Stimulated activated naive CD8-positive, alpha-beta T cell treated with anti-CD3 and anti-CD28 coated beads, Interleukin-15, amount 100 ng/mL, for 72 hours (primary cell): ENCODE data around the gene ASGR2.
"Not testable (repeated sequence)": the region's sequence is repeated elsewhere in the genome, so short reads cannot be mapped to it uniquely, and the experiment has no call there.

Experiments used
- ATAC-seq: fragments of 150-1000 bp; cut with Tn5 transposase; 2 replicates; pipeline ENCODE4 v1.10.0; 2021; ENCODE audit warnings: mild to moderate bottlenecking, moderate library complexity
- DNase-seq, 2 donors: peaks; one replicate each; pipeline ENCODE4 v3.0.0; 2021 to 2022
- H3K27ac Mint-ChIP-seq, 2 donors: one replicate each; pipeline ENCODE4 v1.8.0; 2022; ENCODE audit warnings: mild to moderate bottlenecking in 2 of 2, mixed read lengths in 2 of 2, moderate library complexity in 2 of 2
- H3K27me3 Mint-ChIP-seq: one replicate; pipeline ENCODE4 v1.8.0; 2022; ENCODE audit warnings: mixed read lengths
- H3K4me1 Mint-ChIP-seq: one replicate; pipeline ENCODE4 v1.8.0; 2022; ENCODE audit warnings: mild to moderate bottlenecking, mixed read lengths
- H3K4me3 Mint-ChIP-seq, 2 donors: one replicate each; pipeline ENCODE4 v1.8.0; 2022; ENCODE audit warnings: mild to moderate bottlenecking in 2 of 2, mixed read lengths in 2 of 2, moderate library complexity in 1 of 2
- H3K9me3 Mint-ChIP-seq, 2 donors: one replicate each; pipeline ENCODE4 v1.8.0; 2022; ENCODE audit warnings: mixed read lengths in 2 of 2

Gene ASGR2

DNA sequence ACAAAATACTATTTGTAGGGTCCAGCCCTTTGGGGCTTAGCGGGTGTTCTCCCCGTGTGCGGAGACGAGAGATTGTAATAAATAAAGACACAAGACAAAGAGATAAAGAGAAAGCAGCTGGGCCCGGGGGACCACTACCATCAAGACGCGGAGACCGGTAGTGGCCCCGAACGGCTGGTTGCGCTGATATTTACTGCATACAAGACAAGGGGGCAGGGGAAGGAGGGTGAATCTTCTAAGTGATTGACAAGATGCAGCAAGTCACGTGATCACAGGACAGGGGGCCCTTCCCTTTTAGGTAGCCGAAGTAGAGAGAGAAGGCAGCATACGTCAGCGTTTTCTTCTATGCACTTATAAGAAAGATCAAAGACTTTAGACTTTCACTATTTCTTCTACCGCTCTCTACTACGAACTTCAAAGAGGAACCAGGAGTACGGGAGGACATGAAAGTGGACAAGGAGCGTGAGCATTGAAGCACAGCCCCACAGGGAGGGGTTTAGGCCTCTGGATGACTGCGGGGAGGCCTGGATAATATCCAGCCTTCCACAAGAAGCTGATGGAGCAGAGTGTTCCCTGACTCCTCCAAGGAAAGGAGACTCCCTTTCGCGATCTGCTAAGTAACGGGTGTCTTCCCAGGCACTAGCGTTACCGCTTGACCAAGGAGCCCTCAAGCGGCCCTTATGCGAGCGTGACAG, 23.2 kb downstream of the ASGR2 start:
- not testable (repeated sequence) for H3K9me3 Mint-ChIP-seq, ATAC-seq, H3K27ac Mint-ChIP-seq, H3K4me3 Mint-ChIP-seq
- peaks cover 13% of the 10 kb centered on the region for H3K4me1 Mint-ChIP-seq
- H3K27me3 Mint-ChIP-seq: peaks cover 33% of the 10 kb centered on the region
- DNase-seq: peak; percentile 16 to 17

DNA sequence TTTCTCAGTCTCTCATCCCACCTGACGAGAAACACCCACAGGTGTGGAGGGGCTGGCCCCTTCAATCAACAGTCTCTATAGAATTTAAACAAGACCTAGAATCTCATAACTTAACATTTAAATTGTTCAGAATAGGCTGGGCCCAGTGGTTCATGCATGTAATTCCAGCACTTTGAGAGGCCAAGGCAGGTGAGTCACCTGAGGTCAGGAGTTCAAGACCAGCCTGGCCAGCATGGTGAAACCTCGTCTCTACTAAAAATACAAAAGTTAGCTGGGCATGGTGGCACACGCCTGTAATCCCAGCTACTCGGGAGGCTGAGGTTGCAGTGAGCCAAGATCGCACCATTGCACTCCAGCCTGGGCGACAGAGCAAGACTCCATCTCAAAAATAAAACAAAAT, 25.1 kb downstream of the ASGR2 start:
- Mint-ChIP-seq H3K27ac (peak overlapping the region in 1 of 2 donors; percentile 89), H3K27me3 (peaks cover 33% of the 10 kb centered on the region)
- ATAC-seq, H3K4me1 Mint-ChIP-seq, H3K9me3 Mint-ChIP-seq, DNase-seq, H3K4me3 Mint-ChIP-seq: not testable (repeated sequence)

DNA sequence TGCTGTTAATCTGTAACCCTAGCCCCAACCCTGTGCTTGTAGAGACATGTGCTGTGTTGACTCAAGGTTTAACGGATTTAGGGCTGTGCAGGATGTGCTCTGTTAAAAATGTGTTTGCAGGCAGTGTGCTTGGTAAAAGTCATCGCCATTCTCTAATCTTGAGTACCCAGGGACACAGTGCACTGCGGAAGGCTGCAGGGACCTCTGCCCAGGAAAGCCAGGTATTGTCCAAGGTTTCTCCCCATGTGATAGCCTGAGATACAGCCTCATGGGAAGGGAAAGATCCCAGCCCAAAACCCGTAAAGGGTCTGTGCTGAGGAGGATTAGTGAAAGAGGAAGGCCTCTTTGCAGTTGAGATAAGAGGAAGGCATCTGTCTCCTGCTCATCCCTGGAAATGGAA, 26.2 kb downstream of the ASGR2 start:
- peak overlapping the region in 1 of 2 donors; percentile 81 for H3K27ac Mint-ChIP-seq
- not testable (repeated sequence) for H3K9me3 Mint-ChIP-seq, H3K4me3 Mint-ChIP-seq, DNase-seq, ATAC-seq, H3K4me1 Mint-ChIP-seq
- peaks cover 37% of the 10 kb centered on the region for H3K27me3 Mint-ChIP-seq

DNA sequence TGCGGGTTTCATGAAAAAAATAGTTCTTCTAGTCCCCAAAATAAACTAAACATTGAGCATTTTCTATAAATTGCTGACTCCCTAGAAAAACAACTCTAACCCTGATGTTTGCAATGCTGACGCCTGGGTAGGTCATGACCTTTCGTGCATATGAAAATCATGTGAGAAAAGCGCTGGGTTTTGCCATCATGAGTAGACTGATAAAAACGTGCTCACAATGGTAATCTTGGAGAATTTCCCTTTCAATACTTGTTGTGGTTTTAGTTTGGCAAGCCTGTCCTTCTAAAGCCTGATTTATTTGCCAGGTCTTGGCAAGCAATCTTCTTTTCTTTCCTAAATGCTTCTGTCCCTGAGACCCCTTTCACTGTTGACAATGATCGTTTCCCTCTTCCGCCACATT, 30.5 kb downstream of the ASGR2 start:
- peaks cover 23% of the 10 kb centered on the region for H3K4me1 Mint-ChIP-seq
- no peaks in the 10 kb centered on the region for H3K9me3 Mint-ChIP-seq
- H3K27ac Mint-ChIP-seq: no peak overlapping the region
- H3K4me3 Mint-ChIP-seq: no peak overlapping the region
- DNase-seq (no peak), ATAC-seq (no peak)
- peaks cover 46% of the 10 kb centered on the region for H3K27me3 Mint-ChIP-seq

DNA sequence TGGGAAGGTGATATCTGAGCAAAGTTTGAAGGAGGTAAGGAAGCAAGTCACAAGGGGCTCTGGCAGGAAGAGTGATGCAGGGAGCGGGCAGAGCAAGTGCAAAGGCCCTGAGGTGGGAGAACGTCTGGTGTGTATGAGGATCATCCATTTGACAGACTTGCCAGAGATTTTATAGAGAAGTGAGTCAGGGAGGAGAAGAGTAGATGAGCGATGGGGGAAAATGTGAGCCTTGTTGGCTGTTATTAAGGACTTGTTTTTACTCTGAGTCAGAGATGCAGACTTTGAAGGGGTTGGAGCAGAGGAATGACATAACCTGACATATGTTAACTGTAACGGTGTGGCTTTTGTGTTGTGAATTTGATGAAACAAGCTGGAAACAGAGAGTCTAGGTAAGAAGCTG, 31.0 kb downstream of the ASGR2 start:
- Mint-ChIP-seq H3K4me1 (peaks cover 23% of the 10 kb centered on the region), H3K27me3 (peaks cover 41% of the 10 kb centered on the region), H3K4me3 (no peak overlapping the region), H3K27ac (no peak overlapping the region), H3K9me3 (no peaks in the 10 kb centered on the region)
- no peak for ATAC-seq
- no peak for DNase-seq

DNA sequence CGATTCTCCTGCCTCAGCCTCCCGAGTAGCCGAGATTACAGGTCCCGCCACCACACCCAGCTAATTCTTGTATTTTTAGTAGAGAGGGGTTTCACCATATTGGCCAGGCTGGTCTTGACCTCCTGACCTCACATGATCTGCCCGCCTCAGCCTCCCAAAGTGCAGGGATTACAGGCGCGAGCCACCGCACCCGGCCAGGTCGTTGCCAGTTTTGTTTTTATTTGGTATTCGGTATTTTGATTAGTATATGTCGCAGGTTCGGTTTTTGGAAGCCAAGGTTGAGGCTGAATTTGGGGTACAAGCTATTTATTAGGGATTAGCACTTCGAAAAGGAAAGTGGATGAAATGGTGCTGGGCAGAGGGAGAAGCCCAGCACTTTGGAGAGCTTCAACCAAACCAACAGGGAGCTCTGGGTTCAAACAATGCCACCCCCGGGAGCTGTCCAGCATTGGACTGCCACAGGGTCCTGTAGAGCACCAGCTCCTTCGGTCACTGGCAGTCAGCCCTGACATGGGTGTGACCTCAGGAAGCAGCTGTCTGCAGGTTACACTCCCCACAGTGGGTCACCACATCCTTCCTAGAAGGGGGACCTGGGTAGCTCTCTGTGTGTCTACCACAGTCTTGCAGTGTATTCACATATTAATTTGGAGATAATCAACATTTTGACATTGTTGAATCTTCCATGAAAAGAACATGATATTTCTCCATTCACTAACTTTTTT, 33.1 kb downstream of the ASGR2 start:
- H3K4me1 Mint-ChIP-seq: peaks cover 23% of the 10 kb centered on the region
- no peak overlapping the region for H3K4me3 Mint-ChIP-seq
- DNase-seq: peak in 1 of 2 donors; percentile 39
- peak; percentile 94 for ATAC-seq
- H3K9me3 Mint-ChIP-seq: no peaks in the 10 kb centered on the region
- peak overlapping the region in 1 of 2 donors; percentile 21 for H3K27ac Mint-ChIP-seq
- H3K27me3 Mint-ChIP-seq: peaks cover 29% of the 10 kb centered on the region

DNA sequence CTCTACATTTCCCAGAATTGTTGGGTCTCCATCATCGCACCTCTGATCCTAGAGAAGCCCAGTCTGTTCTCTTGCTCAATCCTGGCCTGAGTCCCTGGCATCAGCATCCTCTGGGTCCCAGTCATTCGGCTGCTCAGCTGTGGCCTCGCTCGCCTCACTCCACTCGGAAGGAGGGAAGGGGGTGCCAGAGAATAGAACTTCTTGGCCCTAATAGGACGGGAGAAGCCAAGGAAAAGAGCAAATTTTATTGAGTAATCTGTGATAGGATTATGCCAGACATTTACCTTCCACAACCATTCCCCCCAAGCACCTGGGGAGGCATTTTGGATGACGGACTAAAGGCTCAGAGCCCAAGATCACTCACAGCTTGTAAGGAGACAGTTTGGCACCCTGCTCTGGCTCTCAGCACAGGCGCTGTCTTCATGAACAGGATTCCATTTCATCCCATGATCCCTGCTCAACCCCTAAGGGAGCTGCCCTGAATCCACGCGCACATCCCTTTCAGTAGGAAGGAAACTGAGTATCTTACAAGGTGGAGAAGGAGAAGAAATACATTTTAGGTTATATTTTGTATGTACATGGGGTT, 34.1 kb downstream of the ASGR2 start:
- DNase-seq (no peak), ATAC-seq (no peak)
- Mint-ChIP-seq H3K9me3 (no peaks in the 10 kb centered on the region), H3K27me3 (peaks cover 22% of the 10 kb centered on the region), H3K27ac (peak overlapping the region in 1 of 2 donors; percentile 1), H3K4me3 (no peak overlapping the region), H3K4me1 (peaks cover 23% of the 10 kb centered on the region)

DNA sequence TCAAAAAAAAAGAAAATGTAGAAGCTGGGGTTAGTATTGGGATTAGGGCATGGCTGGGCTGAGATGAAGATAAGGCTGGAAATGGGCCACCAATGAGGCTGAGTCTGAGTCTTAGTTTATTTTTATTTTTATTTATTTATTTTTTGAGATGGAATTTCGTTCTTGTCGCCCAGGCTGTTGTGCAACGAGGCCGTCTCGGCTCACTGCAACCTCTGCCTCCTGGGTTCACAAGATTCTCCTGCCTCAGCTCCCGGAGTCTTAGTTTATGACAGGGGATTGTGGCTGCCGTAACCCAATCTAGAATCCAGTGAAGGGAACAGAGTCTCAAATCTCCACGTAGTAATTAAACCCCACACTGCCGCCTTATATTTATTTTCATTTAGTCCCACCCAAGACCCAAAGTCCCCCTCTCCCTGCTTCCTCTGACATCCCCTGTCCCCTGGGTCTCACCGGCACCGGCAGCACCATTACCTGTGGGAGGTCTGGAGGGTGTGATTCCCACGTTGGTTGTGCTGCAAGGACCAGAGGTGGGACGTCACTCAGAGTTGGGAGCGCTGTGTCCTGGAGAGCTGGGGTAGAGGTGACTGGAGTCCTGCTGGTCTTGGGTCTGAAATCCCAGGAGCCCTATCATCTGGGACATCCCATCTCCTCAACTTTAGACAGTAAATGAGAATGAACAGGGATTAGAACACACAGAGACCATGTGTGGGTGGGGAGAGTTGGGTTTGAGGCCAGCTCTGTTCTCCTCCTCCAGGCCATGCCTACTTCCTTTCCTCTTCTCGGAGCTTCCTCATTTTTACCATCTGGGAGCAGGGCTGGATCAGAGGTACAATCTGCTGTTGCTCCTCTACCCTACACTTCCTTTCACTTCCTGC, 34.8 kb downstream of the ASGR2 start, which contains the start of gene CLEC10A:
CLEC10A (minus strand) TSS at position 671 of the 875 bp plus-strand sequence. CDS start 1,439 bp downstream, outside the sequence.
- Mint-ChIP-seq H3K9me3 (no peaks in the 10 kb centered on the region), H3K4me1 (peaks cover 23% of the 10 kb centered on the region), H3K4me3 (no peak within 1 kb of the TSS), H3K27ac (peak within 1 kb of the TSS in 1 of 2 donors; percentile 1), H3K27me3 (peaks cover 22% of the 10 kb centered on the region)
- no peak for ATAC-seq
- no peak for DNase-seq

DNA sequence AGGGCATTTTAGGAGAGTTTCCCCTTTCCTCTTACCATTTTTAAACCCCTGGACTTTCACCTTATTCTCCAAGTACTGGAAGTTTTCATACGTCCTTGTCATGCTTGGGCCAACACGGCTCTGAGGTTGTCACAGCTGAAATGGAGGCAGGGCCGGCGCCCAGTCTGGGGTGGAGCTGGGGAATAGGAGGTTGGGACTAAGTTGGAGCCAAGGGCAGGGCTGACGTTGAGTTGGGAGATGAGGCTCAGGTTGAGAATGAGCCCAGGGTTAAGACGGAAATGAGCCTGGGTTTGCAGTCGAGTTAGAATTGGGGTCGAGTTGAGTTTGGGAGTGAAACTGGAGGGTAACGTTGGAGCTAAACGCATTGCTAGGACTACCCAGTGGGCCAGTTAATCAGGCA, 35.9 kb downstream of the ASGR2 start:
- peaks cover 12% of the 10 kb centered on the region for H3K27me3 Mint-ChIP-seq
- H3K27ac Mint-ChIP-seq: no peak overlapping the region
- peaks cover 17% of the 10 kb centered on the region for H3K4me1 Mint-ChIP-seq
- no peak for ATAC-seq
- H3K9me3 Mint-ChIP-seq: no peaks in the 10 kb centered on the region
- no peak for DNase-seq
- no peak overlapping the region for H3K4me3 Mint-ChIP-seq

DNA sequence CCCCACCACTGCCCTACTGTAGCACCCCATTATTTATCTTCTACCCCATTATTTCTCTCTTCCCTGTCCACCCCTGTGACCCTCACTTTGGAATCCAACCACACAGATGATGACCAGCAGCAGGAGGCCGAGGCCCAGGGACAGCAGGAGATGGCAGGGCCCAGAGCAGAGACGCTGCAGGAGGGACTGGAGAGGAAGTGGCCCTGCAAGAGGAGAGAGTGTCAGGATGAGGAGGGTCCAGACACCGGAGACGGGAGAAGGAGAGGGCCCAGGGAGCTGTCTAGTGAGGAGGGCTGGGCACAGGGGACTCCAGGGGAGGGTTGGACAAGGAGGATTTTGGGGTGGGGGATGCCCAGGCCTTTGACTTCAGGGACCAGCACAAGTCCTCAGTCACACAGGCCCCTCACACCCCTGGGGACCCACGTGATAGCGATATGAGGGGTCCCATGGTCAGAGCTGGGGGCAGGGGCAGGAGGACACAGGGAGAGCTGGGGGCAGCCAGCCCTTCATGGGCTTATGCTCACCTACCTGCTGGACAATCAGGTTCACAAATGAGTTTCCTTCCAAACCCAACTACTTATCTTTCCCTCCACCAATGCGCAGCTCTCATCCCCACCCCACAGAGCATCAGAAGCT, 36.6 kb downstream of the ASGR2 start:
- Mint-ChIP-seq H3K9me3 (no peaks in the 10 kb centered on the region), H3K4me3 (no peak overlapping the region)
- ATAC-seq: no peak

DNA sequence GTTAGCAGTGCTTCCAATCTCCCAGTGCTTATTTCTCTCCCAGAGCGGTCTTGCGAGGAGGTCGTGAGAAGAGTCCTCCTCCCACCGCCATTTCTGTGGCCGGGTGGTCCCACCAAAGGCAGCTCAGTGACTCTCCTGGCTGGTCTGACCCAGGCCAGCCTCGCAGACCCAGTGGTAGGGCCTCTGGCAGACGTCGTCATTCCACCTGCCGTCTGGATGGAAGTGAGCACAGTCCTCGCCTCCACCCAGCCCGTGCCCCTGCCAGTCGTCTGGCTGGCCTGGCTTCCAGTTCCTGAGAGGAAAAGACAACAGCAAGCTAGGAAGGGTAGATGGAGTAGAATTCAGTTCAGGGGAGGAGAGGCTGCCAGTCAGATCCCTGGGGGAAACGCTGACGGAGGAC, 39.7 kb downstream of the ASGR2 start:
- Mint-ChIP-seq H3K27ac (no peak overlapping the region), H3K4me1 (peaks cover 2% of the 10 kb centered on the region), H3K4me3 (no peak overlapping the region), H3K9me3 (no peaks in the 10 kb centered on the region), H3K27me3 (no peaks in the 10 kb centered on the region)
- DNase-seq: no peak
- ATAC-seq: no peak

More for the DNA sequence above, 36.6 kb downstream of the ASGR2 start:
- DNase-seq: no peak
- Mint-ChIP-seq H3K4me1 (peaks cover 17% of the 10 kb centered on the region), H3K27me3 (peaks cover 6% of the 10 kb centered on the region), H3K27ac (no peak overlapping the region)

DNA sequence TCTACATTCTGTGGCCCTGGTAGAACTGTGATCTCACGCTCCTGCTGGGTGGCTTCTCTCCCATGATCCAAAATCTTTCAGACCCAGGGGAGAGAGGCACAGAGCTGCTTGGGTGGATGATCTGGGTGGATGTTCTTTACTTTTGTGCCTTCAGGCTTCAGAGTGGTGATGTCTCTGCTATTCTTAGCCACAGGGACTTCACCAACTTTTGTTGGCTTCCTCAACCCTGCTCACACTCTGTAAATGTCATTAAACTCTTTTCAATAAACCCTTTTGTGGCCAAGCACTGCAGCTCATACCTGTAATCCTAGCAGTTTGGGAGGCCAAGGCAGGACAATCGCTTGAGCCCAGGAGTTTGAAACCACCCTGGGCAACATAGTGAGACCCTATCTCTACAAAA, 42.2 kb downstream of the ASGR2 start:
- Mint-ChIP-seq H3K27me3 (no peaks in the 10 kb centered on the region), H3K27ac (no peak overlapping the region), H3K4me3 (no peak overlapping the region), H3K9me3 (peaks cover 13 to 23% of the 10 kb centered on the region in 2 donors), H3K4me1 (no peaks in the 10 kb centered on the region)
- DNase-seq (no peak), ATAC-seq (no peak)

DNA sequence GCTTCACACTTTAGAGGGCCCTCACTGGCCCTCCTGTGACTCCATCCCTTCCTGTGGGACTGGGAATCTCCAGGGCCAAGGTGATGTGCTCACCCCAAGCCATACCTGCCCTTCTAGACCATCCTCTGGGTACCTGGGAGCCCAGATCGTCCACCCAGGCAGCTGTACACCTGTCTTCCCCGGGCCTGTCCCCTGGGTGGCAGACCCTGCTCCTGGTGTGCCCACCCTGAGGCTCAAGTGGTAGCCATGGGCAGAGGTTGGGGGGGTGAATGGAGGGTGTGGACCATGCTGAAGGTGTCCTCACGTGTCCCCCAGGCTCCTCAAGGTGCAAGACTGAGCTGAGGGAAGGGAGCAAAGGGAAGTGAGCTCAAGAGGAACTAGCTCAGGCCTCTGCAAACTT, 43.9 kb downstream of the ASGR2 start:
- H3K27ac Mint-ChIP-seq: no peak overlapping the region
- peaks cover 13 to 25% of the 10 kb centered on the region in 2 donors for H3K9me3 Mint-ChIP-seq
- DNase-seq (no peak), ATAC-seq (no peak)
- H3K4me1 Mint-ChIP-seq: no peaks in the 10 kb centered on the region
- H3K27me3 Mint-ChIP-seq: no peaks in the 10 kb centered on the region
- no peak overlapping the region for H3K4me3 Mint-ChIP-seq

DNA sequence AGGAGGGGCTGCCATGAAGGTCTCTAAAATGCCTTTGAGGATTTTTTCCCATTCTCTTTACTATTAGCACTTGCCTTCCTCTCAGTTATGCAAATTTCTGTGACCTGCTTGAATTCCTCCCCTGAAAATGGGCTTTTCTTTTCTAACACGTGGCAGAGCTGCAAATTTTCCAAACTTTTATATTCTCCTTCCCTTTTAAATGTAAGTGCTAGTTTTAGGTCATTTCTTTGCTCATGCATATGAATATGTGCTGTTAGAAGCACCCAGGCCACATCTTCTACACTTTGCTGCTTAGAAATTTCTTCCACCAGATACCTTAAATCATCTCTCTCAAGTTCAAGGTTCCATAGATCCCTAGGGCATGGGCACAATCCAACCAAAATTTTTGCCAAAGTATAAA, 46.4 kb downstream of the ASGR2 start:
- Mint-ChIP-seq H3K9me3 (peaks cover 13 to 25% of the 10 kb centered on the region in 2 donors), H3K4me3 (no peak overlapping the region), H3K27ac (no peak overlapping the region)

DNA sequence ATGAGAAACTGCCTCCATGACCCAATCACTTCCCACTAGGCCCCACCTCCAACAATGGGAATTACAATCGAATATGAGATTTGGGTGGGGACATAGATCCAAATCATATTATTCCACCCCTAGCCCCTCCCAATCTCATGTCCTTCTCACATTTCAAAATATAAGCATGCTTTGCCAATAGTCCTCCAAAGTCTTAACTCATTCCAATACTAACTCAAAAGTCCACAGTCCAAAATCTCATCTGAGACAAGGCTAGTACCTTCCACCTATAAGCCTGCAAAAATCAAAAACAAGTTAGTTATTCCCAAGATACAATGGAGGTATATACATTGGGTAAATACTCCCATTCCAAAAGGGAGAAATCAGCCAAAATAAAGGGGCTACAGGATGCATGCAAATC, 47.4 kb downstream of the ASGR2 start:
- Mint-ChIP-seq H3K27ac (no peak overlapping the region), H3K4me1 (no peaks in the 10 kb centered on the region), H3K27me3 (peaks cover 17% of the 10 kb centered on the region), H3K4me3 (no peak overlapping the region), H3K9me3 (peaks cover 13 to 25% of the 10 kb centered on the region in 2 donors)
- ATAC-seq (no peak), DNase-seq (no peak)

More for the DNA sequence above, 46.4 kb downstream of the ASGR2 start:
- no peak for ATAC-seq
- no peak for DNase-seq
- peaks cover 9% of the 10 kb centered on the region for H3K27me3 Mint-ChIP-seq
- H3K4me1 Mint-ChIP-seq: no peaks in the 10 kb centered on the region
